Stimulated activated CD4-positive, alpha-beta T cell treated with anti-CD3 and anti-CD28 coated beads, Interleukin-15, amount 100 ng/mL, for 48 hours (primary cell): ENCODE results near the gene PIN4.
A peak's percentile ranks its signal among the peaks of the same experiment; 100 is the strongest.
"Not testable (repeated sequence)": the region's sequence is repeated elsewhere in the genome, so short reads cannot be mapped to it uniquely, and the experiment has no call there.

ENCODE experiments used
- DNase-seq, 2 donors: peaks; one replicate each; pipeline ENCODE4 v3.0.0-alpha.2; 2020; ENCODE audit warnings: low read depth in 2 of 2

The PIN4 gene

DNA sequence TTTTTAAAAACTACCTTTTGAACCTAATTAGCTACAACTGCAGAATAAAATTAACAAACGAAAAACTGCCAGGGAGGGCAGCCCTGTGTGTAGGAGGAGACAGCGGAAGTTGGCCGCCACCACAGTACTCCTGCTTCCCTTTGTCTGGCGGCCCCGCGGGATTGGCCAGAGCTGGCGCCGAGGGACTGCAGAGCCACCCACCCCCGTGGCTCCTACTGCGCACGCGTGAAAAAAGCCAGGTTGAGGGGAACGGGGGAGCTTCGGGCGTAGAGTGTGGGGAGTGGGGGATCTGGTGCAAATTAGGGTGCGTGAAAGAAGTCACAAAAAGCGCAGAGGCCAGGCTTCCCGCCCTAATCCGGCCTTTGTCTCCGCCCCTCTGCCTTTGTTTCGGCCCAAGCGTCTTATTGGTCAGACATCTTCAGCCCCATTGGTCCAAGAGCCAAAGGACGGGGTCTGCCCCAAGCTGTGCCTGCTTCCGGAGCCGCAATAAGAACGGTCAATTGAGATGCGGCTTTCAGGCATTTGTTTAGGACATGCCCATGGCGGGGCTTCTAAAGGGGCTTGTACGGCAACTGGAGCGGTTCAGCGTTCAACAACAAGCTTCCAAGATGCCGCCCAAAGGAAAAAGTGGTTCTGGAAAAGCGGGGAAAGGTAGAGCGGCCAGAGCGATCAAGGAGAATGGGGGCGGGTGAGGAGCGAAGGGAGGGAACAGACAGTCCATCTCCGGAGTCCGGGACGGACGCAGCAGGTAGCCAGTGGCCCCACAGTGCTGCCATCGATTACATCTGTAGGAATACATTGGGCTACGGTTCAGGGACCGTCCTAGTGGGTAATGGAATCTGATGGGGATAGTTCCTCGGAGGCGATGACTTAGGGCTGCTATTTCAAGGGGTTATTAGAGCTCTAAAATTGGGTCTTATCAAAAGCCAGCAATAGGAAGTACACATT, at the start of gene PIN4:
Gene PIN4, plus strand, starts transcription at position 580 of the 948 bp plus-strand sequence. Its CDS starts 29 bp downstream, at position 609.
- DNase-seq, result peak; percentile 74 to 76

DNA sequence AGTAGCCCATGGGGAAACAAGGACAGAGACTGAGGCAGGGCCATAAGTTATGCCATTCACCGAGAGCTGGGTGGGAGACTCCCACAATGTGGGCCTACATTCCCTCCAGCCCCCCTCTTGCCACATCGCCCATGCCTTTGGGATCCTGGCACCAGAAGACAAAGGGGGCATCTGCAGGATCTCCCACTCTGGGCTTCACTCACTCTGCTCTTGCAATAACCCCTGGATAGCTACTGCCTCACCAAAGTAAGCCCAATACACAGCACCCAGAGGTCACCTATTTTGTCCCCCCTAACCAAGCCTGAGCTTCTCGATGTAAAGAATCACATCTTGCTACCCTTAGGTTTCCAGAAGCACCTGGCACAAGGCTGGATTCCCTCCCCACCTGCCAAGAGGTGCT, 49.1 kb upstream of the PIN4 start:
- no peak for DNase-seq

DNA sequence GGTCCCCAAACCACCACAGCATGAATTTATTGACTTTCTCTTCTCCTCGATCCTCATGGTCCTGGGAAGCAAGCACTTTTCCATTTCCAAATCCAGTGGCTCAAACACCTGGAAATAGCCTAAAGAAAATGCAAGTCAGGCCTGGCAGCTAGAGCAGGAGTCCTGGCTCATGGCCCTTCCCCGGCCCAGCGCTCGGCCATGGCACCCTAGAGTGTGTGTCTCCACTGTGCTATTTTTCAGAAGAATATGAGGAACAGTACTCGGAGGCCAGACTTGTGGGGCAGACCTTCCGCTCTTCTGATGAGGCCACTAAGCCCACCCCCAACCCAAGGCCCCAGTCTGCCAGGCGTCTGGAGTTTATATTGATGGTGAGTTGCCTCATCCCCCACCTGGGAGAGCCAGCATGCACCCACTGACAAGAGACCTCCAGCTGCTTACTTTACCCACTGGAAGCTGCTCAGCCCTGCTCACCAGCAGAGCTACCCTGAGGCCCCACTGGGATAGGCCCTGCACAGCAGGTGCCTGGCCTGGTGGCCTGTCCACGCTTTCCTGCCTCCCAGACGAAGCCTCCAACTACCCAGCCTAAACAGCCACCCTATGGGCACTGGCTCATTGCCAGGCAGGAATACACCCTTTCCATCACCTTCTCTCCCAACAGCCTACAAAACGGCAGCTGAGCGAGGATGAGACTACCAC, 47.6 kb upstream of the PIN4 start:
- no peak for DNase-seq

DNA sequence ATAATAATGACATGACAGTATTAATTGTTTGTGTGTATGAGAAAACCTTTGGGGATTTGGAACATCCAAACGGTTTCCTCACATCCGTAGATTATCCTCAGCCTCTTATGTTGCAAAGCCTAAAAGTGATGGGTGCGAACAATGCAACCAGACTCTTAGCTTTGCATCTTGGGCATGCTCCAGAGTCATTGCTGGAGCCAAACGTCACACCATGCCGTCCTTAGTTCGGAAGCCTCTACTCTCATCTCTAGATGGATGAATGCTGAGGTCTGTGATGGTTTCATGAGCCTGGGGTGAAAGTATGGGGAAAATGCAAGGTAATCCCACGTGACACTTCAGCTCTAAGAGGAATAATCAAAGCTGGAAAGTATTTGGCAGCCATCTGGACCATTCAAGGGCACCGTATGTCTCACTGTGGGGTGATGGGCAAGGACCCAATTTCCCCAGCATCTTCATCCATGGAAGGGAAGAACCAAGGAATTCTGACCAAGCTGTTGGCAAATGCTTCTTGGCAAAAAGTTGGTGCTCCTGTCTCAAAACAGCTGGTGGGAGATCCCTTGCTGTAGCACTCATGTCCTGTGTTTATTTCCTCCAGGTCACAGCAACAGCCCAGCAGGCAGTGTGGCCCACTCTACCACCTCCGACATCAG, 43.6 kb upstream of the PIN4 start:
- DNase-seq, result no peak

DNA sequence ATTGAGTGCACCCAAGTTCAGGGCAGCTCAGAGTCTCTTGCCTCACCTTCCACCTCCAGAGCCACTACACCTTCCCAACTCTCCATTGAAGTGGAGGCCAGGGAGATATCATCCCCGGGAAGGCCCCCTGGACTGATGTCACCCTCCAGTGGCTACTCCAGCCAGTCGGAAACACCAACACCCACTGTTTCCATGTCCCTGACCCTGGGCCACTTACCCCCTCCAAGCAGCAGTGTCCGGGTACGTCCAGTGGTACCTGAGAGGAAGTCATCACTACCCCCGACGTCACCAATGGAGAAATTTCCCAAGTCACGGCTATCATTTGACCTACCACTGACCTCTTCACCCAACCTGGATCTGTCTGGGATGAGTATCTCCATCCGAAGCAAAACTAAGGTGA, 42.0 kb upstream of the PIN4 start:
- no peak for DNase-seq

DNA sequence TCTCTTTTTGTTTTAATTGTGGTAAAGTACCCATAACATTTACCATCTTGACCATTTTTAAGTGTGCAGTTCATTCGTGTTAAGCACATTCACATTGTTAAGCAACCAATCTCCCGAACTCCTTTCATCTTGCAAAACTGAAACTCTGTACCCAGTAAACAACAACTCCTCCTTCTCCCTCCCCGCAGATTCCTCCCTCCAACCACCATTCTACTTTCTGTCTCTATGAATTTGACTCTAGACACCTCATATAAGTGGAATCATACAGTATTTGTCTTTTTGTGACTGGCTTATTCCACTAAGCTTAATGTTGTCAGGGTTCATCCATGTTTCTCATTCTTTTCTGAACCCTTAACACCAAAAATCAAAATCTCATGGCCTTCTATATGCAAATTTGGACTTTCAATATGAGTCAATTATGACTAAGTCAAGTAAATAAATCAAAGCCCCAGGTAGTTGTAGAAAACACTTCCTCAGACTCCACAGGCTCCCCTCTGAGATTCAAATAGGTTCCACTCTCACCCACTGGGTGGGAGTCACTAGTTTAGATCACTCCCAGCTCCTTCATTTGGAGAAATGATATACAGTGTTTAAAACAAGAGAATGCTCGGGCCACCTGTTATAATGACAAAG, 40.1 kb upstream of the PIN4 start:
- DNase-seq, result no peak

DNA sequence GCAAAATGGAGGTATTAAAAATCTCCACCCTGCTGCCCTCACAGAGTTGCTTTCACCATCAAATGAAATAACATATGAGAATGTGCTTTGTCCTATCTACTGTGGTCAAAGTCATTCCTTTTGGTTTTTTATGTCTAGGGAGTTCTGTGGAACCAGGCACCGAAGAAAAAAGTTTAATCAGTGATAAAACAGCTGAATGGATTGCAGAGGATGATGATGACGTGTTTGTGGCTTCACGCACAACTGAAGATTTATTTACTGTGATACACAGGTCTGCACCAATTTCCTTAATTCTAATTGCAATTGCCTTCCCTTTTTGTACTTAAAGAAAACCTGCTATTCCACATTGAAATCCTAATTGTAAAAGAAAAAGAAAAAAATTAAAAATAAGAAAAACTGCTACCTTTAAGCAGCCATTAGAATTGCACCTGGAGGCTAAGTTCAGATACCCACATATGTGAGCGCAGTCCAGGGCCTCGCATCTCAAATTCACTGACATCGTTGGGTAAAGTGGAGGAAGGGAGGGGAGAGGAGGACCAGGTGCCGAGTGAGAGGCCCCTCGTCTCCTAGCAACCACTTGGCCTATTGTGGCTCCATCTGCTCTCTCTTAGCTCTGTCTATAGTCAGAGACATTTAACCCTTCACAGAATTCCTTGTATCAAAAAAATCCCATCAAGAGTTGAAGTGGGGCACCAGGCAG, 39.3 kb upstream of the PIN4 start:
- no peak for DNase-seq

DNA sequence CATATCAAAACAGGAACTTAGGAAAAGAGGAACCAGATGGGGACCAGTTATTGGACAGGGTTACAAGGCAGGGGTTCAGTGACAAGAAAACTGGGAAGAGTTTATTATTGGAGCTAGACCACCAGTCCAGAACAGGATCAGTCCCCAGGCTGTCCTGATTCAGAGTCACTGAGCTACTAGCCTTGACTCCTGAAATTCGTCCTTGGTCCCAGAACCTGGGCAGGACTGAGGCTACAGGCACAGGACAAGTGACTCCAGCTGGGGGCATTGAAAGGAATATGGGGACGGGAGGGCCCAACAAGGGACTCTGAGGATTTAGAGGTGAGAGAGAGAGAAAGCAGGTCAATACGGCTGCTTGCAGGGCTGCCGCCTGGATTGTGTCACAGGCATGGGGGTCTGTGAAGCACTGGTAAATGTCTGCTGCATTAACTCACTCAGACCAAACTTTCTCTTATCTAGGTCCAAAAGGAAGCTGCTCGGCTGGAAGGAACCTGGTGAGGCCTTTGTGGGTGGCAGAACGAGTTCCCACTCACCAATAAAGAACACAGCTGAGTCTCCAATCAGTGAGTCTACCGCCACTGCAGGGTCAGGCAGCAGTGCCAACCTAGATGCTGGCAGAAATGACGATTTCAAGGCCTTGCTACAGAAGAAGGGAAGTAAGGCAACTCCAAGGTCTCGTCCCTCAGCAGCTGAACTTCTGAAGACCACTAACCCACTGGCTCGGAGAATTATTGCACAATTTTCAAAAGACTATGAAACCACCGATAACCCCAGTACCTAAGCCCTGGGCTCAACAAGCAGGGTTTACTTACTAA, 38.6 kb upstream of the PIN4 start:
- no peak for DNase-seq

DNA sequence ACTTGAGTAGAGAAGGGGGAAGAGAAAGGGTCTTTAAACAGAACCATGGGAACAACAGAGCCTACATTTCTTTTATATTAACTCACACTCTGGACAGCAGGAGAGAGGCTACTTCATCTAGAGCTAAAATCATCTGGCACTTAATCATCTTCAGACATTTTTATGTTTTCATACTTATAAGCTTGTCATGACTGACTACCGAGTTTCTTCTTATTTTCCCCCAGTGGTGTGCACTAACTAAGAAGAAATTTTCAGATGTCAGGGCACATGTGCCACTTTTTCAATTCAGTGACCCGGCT, 38.0 kb upstream of the PIN4 start:
- no peak for DNase-seq

DNA sequence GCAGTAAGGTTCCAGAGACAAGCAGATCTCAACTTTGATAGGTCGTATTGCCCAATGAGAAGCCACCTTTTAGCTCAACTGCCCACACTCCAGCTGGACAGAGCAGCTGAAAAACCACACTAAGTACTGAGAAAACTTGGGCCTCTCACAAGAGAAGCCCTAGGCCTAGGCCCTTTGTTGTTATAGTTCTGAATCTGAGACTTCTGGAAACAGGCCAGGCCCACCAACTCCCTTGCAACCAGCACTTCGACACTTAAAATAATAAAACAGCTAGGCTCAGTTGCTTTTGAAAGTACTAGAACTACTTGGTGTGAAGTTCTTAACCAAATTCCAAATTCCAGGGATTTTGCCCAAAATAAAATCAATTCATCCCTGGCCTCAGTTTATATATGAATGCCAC, 36.4 kb upstream of the PIN4 start:
- DNase-seq, result no peak

DNA sequence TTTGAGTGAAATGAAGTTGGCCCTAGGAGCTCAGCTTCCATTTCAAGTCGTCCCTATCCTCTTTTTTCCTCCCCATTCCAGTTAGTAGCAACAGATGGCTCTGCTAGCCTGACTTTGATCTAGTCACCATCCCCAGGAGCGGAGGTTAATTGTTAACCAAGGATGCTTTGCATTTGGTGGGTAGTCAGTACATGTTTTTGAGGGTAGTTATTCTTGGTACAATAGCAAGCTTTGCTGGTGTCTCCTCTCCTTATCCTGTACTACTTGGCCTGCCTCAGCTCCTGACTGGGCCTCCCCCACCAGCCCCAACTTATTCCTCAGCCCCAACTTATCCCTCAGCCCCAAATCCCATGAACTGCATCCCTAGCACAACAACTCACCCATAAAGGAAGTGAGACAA, 35.0 kb upstream of the PIN4 start:
- DNase-seq, result no peak

DNA sequence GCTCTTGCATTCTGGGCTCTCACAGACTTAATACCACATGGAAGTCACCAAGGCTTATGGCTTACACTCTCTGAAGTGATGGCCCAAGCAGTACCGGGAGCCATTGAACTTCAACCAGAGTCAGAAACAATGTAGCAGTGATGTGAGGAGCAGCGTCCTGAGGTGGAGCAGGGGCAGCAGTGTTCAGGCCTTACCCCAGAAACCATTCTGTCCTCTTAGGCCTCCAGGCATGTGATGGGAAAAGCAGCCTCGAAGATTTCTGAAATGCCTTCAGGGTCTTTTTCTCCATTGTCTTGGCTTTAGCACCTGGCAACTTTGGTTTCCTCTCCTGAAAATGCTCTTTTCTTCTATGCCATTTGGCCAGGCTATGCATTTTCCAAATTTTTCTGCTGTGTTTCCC, 22.8 kb upstream of the PIN4 start:
- no peak for DNase-seq

DNA sequence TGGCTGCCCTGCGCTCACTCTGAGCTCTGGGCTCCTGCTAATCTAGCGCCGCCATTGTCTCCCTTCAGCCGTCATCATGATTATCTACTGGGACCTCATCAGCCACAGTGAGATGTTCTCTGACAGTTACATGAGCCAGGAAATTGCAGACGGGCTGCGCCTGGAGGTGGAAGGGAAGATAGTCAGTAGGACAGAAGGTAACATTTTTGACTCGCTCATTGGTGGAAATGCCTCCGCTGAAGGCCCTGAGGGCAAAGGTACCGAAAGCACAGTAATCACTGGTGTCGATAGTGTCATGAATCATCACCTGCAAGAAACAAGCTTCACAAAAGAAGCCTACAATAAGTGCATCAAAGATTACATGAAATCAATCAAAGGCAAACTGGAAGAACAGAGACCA, 21.8 kb upstream of the PIN4 start:
- DNase-seq, result no peak

DNA sequence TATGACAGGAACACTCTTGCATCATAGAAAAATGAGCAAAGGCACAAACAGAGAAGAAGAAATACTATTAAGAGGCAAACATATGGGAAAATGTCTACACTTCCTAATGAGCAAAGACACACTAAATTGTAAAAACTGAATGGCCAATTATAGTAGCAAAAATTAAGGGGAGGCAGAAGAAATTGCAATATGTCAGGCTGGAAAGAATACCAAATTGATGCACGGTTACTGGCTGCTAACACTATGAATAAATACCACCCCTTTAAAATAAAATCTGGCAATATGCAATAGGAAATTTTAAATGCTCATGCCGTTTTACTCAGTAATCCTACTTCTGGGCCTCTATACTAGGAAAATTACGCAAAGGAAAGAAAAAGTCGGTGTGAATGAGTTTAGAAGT, 16.0 kb upstream of the PIN4 start:
- no peak for DNase-seq

DNA sequence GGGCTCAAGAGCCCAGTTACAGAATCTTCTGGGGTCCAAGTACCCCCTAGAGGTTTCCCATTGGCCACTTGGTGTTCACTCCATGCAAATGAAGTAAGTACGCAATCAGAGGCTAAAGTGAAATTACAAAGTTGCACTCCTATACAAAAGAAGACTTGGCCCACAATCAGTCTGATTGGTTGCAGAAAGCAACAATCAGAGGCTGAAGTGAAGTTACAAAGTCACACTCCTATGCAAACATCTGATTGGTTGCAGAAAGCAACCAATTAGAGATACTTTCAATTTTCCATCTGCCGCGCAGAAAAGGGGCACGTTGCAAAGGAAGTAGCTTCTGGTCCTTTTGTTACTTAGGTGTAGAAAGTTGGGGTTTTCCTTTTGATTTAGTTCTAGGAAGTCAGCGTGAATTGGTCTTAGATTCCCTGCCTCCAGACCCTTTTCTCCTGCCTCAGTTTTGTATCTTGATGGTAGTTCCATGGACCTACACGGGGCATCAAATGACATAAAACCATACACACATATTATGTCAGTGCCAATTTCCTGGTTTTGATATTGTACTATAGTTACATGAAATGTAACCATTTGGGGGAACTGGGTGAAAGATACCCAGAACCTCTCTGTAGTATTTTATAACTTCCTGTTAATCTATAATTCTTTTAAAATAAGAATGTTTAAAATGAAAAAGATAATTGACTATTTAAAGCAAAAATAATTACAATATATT, 12.4 kb upstream of the PIN4 start:
- no peak for DNase-seq

DNA sequence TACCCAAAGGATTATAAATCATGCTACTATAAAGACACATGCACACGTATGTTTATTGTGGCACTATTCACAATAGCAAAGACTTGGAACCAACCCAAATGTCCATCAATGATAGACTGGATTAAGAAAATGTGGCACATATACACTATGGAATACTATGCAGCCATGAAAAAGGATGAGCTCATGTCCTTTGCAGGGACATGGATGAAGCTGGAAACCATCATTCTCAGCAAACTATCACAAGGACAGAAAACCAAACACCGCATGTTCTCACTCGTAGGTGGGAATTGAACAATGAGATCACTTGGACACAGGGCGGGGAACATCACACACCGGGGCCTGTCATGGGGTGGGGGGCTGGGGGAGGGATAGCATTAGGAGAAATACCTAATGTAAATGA, 5.3 kb upstream of the PIN4 start:
- DNase-seq, result not testable (repeated sequence)

DNA sequence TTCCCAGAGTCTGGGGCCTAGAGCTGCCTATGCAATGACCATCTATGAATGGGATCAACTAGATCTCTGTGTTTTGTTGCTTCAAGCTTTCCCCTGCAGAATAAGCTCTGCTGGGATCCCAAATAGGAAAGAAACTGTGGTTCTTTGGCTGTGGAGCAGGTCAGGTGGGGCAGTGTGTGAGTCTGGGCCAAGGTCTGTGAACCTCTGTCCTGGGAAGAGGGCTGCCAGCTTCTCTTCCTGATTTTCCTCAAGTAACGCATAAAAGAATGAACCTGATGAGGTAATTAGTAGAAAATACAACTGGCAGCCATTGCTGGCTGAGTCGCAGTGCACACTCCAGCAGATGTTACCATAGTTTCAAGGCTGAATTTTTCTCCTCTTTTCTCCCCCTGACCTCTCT, 4.6 kb upstream of the PIN4 start:
- DNase-seq, result no peak

DNA sequence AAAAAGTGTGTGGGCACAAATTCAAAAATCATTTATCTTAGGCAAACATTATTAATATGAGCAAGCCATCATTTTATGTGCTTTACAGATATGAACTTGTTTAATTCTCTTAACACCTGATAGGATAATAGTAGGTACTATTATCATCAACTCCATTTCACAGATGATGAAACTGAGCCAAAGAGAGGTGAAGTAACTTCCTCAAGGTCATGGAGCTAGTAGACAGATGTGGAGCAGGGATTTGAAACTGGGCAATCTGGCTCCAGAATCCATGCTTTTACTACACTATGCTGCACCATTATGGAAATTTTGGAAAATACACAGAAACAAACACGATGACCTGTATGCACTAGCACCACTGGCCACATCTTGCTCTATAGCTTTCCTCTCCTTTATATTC, 1.0 kb upstream of the PIN4 start:
- DNase-seq, result no peak

DNA sequence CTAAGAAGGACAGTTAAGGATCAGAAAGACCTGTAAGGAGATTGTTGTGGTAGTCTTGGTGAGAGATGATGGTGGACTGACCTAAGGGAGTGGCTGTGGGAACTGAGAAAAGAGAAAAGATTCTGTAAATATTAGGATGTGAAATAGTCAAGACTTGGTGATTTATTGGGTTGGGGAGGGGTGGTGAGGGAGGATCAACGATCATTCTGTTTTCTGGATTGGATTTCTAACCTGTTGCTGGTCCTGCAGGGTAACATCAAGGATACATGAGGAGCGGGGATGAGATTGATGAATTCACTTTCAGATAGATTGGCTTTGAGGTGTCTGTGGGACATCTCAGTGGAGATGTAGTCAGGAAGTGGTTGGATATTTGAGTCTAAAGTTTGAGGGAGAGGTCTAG, 1.4 kb downstream of the PIN4 start:
- DNase-seq, result no peak

DNA sequence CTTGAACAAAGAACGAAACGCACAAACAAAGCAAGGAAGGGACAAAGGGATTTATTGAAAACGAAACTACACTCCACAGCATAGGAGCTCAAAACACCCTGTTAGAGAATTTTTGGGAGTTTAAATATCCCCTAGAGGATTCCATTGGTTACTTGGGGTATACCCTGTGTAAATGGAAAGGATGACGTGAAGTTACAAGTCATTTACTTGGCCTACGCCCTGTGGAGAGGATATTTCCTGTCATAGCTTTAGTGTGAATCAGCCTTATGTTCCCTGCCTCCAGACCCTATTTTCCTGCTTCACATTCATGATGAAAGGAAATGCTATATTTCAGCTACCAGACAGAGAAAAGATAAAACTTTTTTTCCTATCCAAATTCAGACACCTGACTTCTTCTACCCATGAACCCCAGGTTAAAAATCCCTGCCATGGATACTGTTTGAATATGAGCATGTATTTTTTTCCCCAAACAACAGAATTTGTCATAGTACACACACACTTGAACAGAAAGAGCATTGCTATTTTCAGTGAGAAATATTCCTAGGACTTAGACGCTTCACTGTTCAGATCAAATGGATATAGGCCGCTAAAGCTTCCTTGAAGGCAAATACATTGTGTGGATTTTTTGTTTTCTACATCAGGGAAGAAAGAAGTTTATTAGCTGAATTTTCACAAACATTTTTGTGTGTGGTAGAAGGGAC, 20.4 kb downstream of the PIN4 start:
- DNase-seq, result no peak
